Kidney epithelial cell (primary cell): ENCODE measurements around the gene SYVN1. TPM values are rescaled to one million over a fixed set of nuclear protein-coding genes. Genes with fewer than 3 reads are reported as not detected.

ENCODE experiments used
- DNase-seq: peaks from one replicate; pipeline ENCODE4 v3.0.0-alpha.2; 2010; ENCODE audit warnings: low read depth
- H3K27me3 ChIP-seq: 2 replicates; pipeline ENCODE4 v1.6.0; 2011; ENCODE audit warnings: low read length; ENCODE audit not compliant: control insufficient read depth, insufficient read depth
- H3K36me3 ChIP-seq: 2 replicates; pipeline ENCODE4 v1.5.1; 2011; ENCODE audit warnings: low read length; ENCODE audit not compliant: control insufficient read depth, insufficient read depth
- H3K4me3 ChIP-seq: 2 replicates; pipeline ENCODE4 v1.5.1; 2011; ENCODE audit warnings: low read depth, mild to moderate bottlenecking, control low read depth, low read length
- CTCF ChIP-seq: IDR thresholded peaks from 2 replicates; pipeline ENCODE4 v1.5.1; 2011; ENCODE audit warnings: mild to moderate bottlenecking, moderate library complexity, low read length, control low read depth, inconsistent platforms; ENCODE audit not compliant: insufficient read depth, poor library complexity, severe bottlenecking
- total RNA-seq: library from RNA; depleted of rRNA; stranded (reverse); fragments of >200 nt; gene quantifications from 2 replicates; pipeline ENCODE4 v1.2.3, GENCODE V29; 2015

Gene SYVN1
- total RNA-seq, 1 donor from 2014 or later, result 31.0 TPM

- Histone ChIP-seq H3K27me3 (no peaks in the 10 kb centered on the region), H3K4me3 (no peak overlapping the region), H3K36me3 (peaks cover 3% of the 10 kb centered on the region)
- peak; percentile 92 for TF ChIP-seq CTCF
- DNase-seq, result no peak
Observed at GRCh38 chr11:65110354-65110861, 23.9 kb downstream of the SYVN1 start.

- Histone ChIP-seq H3K36me3 (peaks cover 2% of the 10 kb centered on the region), H3K4me3 (no peak overlapping the region), H3K27me3 (no peaks in the 10 kb centered on the region)
- no peak for TF ChIP-seq CTCF
- no peak for DNase-seq
Observed at GRCh38 chr11:65109231-65110198, 24.8 kb downstream of the SYVN1 start.

- TF ChIP-seq CTCF, result no peak
- Histone ChIP-seq H3K4me3 (no peak overlapping the region), H3K27me3 (no peaks in the 10 kb centered on the region), H3K36me3 (peaks cover 2% of the 10 kb centered on the region)
- DNase-seq, result no peak
Observed at GRCh38 chr11:65108469-65109123, 25.7 kb downstream of the SYVN1 start.

GRCh38 chr11:65107751-65108468 is 26.4 kb downstream of the SYVN1 start:
- Histone ChIP-seq H3K27me3 (no peaks in the 10 kb centered on the region), H3K36me3 (peaks cover 3% of the 10 kb centered on the region), H3K4me3 (no peak overlapping the region)
- no peak for DNase-seq
- no peak for TF ChIP-seq CTCF

- TF ChIP-seq CTCF, result no peak
- no peaks in the 10 kb centered on the region for H3K27me3 ChIP-seq
- no peak for DNase-seq
- no peak overlapping the region for H3K4me3 ChIP-seq
- peaks cover 3% of the 10 kb centered on the region for H3K36me3 ChIP-seq
Observed at GRCh38 chr11:65107078-65107477, 27.2 kb downstream of the SYVN1 start.
